Hippocampal formation (tissue), 2 donors: Measurements from ENCODE around the gene PNMA6E.

Experiments
- DNase-seq, 2 donors: peaks; one replicate each; lab custom pipeline; 2025; lab: John Stamatoyannopoulos, UW

PNMA6E gene

GRCh38 chrX:153384390-153384789 is 16.8 kb downstream of the PNMA6E start:
- no peak for DNase-seq

- no peak for DNase-seq
Observed at GRCh38 chrX:153382563-153383482, 18.3 kb downstream of the PNMA6E start.

DNA sequence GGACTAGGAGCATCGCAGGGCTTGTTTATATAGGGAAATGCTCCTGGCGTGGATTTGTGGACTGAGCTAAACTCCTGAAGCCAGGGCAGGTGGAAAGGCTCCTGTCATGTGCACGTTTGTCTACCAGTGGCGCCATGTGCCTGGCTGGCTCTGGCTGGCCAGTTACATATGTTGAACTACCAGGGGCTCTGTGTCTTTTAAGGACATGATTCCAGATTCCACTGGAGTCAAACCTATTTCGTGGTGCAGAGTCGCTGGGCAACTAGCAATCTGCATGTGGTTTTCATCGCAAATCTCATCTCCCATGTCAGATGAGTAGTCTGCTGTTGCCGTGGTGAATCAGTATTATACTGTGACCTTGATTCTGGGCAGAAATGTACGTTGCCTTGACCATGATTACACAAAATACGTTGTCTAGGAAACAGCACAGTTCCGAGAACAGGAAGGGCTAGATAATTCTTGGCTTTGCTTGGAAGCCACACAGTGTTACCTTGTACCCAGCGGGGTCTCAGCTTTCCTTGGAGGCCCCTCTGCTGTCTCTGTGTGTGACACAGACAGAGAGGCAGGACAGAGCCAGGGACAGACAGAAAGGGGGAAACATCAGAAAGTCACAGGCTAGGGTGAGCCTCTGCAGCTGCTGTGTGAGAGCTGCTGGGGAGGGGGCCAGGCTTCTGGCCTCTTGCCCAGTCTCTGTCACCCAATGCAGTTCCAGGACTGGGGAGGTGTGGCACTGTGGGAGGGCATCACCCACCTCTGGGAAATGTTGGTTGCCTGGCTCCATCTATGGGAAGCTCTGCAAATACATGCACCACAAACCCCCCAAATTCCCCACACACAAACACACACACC is 19.2 kb downstream of the PNMA6E start:
- DNase-seq, result peak in 1 of 2 donors; percentile 9

GRCh38 chrX:153380691-153381090 is 20.5 kb downstream of the PNMA6E start:
- no peak for DNase-seq

GRCh38 chrX:153379971-153380581 is 21.1 kb downstream of the PNMA6E start:
- DNase-seq, result no peak

DNA sequence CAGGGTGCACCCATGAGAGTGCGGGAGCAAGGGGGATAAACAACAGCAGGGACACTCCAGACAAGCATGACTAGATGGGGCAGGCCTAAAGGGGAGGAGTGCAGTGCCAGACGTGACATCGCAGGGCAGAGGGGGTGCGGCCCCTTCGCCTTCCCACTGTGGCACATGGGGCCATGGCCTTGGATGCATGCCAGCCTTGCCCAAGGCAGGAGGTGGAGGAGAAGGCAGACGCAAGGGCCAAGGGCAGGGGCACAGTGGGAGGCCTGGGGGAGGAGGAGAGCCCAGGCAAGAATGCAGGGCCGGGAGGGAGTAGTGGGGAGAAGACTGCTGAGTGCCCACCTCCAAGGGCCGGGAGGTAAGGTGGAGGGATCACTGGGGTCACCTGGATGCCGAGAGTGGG is 21.6 kb downstream of the PNMA6E start:
- DNase-seq, result no peak

GRCh38 chrX:153378607-153379006 is 22.5 kb downstream of the PNMA6E start:
- no peak for DNase-seq

DNA sequence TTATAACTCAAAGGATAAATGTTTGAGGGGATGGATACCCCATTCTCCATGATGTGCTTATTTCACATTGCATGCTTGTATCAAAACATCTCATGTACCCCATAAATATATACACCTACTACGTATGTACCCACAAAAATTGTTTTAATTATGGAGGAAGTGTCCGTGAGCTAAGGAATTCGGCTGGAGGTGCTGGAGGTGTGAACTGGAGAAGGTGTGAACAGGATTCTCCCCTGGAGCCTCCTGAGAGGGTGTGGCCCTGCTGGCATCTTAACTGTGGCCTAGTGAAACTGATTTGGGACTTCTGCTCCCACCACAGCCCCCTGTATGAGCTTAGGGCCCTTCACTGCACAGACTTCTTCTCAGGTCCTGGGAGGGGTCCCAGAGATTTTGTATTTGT is 23.4 kb downstream of the PNMA6E start:
- DNase-seq, result no peak

DNA sequence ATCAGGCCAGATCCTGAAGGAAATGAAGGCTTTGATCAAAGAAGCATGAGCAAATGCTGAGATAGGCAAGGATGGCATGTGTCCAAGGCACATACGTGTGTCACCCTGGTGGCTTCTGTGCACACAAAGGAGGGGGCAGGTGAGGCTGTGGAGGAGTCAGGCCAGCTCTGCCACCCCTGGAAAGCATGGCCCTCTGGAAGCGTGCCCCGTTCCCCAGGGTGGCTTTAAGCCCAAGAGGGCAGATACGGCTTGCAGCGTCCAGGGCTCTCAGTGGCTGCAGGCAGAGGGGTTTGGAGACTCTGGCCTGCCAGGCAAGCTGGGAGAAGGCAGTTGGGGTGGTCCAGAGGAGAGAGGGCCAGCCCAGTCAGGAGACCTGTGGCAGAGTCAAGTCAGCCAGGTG is 25.6 kb downstream of the PNMA6E start:
- no peak for DNase-seq

DNA sequence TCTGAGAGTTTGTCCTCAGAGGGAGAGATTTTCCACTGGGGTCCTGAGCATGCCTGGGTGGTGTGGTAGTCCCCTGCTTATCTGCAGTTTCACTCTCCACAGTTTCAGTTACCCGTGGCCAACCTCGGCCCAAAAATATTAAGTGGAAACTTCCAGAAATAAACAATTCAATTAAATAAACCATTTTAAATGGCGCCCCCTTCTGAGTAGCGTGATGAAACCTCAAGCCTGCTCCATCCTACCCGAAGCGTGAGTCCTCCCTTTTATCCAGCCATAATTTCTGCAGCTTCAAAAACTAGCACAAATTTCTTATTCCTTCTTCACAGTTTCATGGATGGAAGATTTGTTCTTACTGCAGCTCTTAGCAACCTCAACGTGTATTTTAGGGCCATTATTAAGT is 26.7 kb downstream of the PNMA6E start:
- no peak for DNase-seq

- no peak for DNase-seq
Observed at GRCh38 chrX:153372949-153373348, 28.2 kb downstream of the PNMA6E start.

- DNase-seq, result no peak
Observed at GRCh38 chrX:153371256-153371655, 29.9 kb downstream of the PNMA6E start.

DNA sequence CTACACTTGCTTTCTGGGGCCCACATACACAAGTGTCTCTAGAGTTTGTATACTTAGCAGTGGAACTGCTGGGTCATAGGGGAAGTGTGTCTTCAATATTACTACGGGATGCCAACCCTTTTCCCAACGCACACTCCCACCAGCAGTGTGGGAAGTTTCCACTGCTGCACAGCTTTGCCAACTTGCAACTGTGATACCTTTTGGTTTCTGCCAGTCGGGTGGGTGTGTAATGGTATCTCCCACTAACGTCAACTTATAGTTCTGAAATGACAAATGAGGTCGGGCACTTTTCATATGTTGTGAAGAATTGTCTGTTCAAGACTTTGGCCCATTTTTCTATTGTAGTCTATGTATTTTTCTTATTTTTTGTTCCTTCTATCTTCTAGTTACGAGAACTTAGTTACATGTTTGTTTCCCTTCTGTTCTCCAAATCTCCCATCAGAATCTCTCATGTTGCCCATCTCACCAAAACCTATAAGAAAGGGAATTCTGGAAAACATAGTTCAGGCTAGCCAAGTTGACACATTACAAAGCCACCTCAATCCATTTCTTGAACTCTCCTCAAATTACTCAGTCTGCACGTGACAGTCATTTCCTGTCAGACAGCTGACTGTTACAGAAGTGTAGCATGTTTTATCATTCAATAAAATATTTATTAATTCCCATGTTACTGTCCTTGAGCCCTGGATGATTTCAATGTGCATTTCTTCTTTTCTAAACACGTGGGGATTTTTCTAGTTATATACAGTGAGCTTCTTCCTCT is 30.7 kb downstream of the PNMA6E start:
- no peak for DNase-seq

DNA sequence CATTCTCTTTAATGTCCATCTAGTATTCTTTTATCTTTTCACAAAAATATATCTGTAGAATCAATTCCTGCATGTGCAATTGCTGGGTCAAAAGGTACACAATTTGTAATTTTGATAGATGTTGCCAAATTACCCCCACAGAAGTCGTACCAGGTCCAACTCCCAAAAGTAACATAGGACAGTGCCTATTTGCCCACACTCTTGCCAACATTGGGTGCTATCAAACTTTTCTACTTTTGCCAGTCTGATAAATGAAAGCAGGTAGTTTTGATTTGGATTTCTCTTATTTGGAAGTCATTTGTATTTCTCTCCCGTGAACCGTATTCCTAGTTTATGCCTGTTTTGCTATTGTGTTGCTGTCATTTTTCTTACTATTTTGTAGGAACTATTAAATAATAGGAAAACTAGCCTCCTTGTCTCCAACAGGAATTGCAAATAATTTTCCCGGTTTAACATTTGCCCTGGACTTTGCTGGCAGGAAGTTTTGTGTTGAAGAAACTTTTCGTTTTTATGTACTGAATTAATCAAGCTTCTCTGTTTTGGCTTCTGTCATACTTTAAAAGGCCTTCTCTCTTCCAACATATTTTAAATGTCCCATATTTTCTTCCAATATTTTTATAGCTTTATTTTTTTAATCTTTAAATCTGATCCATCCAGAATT is 34.1 kb downstream of the PNMA6E start:
- DNase-seq, result no peak

- DNase-seq, result no peak
Observed at GRCh38 chrX:153366119-153366518, 35.0 kb downstream of the PNMA6E start.

GRCh38 chrX:153365670-153366069 is 35.5 kb downstream of the PNMA6E start:
- DNase-seq, result no peak

GRCh38 chrX:153361781-153362397 is 39.3 kb downstream of the PNMA6E start:
- DNase-seq, result no peak

DNA sequence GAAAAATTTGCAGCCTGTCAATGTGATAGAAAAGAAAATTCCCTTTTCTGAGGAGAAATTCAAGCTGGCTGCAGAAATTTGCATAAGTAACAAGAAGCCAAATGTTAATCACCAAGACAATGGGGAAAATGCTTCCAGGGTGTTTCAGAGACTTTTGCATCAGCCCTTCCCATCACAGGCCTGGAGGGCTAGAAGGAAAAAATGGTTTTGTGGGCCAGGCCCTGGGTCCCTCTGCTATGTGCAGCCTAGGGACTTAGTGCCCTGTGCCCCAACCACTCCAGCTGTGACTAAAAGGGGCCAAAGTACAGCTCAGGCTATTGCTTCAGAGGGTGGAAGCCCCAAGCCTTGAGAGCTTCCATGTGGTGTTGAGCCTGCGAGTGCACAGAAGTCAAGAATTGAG is 43.3 kb downstream of the PNMA6E start:
- no peak for DNase-seq

DNA sequence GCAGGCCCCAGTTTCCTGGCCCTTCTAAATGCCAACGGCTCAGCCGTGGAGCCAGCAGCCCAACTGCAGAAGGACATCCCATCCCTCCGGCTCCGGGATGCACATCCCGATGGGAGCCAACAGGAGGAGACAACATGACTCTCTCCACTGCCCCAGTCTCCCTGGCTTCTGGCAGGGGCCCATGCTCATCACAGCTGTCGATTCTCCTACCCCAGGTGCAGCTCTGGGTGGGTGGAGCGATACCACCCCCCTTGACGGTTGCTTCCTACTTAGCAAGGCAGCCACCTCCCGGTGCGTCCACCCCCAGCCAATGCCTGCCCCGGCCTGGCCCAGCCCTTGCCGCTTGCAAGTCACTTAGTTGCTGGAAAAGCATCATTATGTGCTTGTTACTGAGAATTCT is 47.7 kb downstream of the PNMA6E start:
- DNase-seq, result no peak

DNA sequence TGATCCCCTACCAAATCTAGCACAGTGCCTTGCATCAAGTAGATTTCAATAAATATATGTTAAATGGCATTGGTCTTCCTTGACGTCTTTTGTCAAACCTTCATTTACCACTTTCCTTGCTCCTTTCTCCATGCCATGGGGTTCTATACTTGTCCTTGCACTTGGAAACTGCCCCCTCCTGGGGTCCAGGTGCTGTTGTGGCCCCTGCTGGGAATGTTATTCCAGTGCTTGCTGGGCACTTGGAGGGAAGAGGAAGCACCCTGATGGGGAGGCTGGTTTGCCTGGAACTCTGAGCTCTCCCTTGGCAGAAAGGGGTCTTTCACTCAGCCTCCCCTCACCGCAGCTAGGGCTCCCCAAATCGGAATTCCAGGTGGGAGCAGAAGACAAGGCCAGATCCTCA is 48.3 kb downstream of the PNMA6E start:
- DNase-seq, result no peak

DNA sequence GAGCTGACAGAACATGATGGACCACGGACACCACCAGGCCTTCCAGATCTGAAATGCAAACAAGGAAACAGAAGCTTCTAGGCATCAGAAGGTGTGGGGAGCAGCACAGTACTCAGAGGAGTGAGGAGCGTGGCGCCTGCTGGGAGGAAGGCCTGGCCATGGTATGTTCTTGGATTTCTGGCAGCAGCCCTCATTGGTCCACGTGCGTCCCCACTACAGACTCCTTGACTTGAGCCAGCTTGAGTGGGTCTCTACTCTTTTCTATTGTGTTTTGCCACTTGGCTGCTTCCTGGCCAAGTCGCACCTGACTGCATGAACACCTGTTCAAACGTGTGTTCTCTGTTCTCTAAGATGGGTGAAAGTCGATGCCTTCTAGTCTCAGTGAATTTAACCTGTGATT is 49.2 kb downstream of the PNMA6E start:
- no peak for DNase-seq
